DMS53 (cell line): Measurements from ENCODE around the gene STXBP6.
"Not testable (repeated sequence)": the region's sequence is repeated elsewhere in the genome, so short reads cannot be mapped to it uniquely, and the experiment has no call there.

Experiments
- DNase-seq: peaks from one replicate; lab custom pipeline; 2025; lab: John Stamatoyannopoulos, UW

The STXBP6 gene

GRCh38 chr14:24986206-24986893 lies 63.6 kb downstream of the STXBP6 start:
- DNase-seq: no peak

- no peak for DNase-seq
These were observed 64.9 kb downstream of the STXBP6 start for GRCh38 chr14:24984846-24985589.

GRCh38 chr14:24982472-24983155 lies 67.3 kb downstream of the STXBP6 start:
- peak; percentile 67 for DNase-seq

- no peak for DNase-seq
These were observed 70.2 kb downstream of the STXBP6 start for GRCh38 chr14:24979725-24980239.

GRCh38 chr14:24978862-24979724 lies 70.9 kb downstream of the STXBP6 start:
- no peak for DNase-seq

GRCh38 chr14:24976602-24977001 lies 73.3 kb downstream of the STXBP6 start:
- no peak for DNase-seq

- DNase-seq: no peak
These were observed 74.6 kb downstream of the STXBP6 start for GRCh38 chr14:24975393-24975792.

GRCh38 chr14:24974591-24975374 lies 75.2 kb downstream of the STXBP6 start:
- no peak for DNase-seq

GRCh38 chr14:24972844-24973243 lies 77.1 kb downstream of the STXBP6 start:
- no peak for DNase-seq

- DNase-seq: no peak
These were observed 78.7 kb downstream of the STXBP6 start for GRCh38 chr14:24971255-24971654.

GRCh38 chr14:24966579-24966964 lies 83.4 kb downstream of the STXBP6 start:
- DNase-seq: no peak

GRCh38 chr14:24965934-24966578 lies 83.9 kb downstream of the STXBP6 start:
- DNase-seq: peak; percentile 60

GRCh38 chr14:24965578-24965933 lies 84.4 kb downstream of the STXBP6 start:
- DNase-seq: no peak

GRCh38 chr14:24964591-24964990 lies 85.4 kb downstream of the STXBP6 start:
- no peak for DNase-seq

GRCh38 chr14:24964048-24964447 lies 85.9 kb downstream of the STXBP6 start:
- DNase-seq: no peak

GRCh38 chr14:24962118-24962517 lies 87.8 kb downstream of the STXBP6 start:
- DNase-seq: not testable (repeated sequence)

- DNase-seq: no peak
These were observed 89.1 kb downstream of the STXBP6 start for GRCh38 chr14:24960816-24961215.

- DNase-seq: no peak
These were observed 90.1 kb downstream of the STXBP6 start for GRCh38 chr14:24959791-24960331.

- DNase-seq: no peak
These were observed 91.7 kb downstream of the STXBP6 start for GRCh38 chr14:24958271-24958670.

GRCh38 chr14:24957814-24958213 lies 92.1 kb downstream of the STXBP6 start:
- DNase-seq: no peak
